DMS 273 treated with DMSO at 0.1 percent for 48 hours (cell line): Measurements from ENCODE around the gene PUM1.

Experiments
- DNase-seq: peaks from one replicate; lab custom pipeline; 2025; lab: John Stamatoyannopoulos, UW

PUM1 gene

DNA sequence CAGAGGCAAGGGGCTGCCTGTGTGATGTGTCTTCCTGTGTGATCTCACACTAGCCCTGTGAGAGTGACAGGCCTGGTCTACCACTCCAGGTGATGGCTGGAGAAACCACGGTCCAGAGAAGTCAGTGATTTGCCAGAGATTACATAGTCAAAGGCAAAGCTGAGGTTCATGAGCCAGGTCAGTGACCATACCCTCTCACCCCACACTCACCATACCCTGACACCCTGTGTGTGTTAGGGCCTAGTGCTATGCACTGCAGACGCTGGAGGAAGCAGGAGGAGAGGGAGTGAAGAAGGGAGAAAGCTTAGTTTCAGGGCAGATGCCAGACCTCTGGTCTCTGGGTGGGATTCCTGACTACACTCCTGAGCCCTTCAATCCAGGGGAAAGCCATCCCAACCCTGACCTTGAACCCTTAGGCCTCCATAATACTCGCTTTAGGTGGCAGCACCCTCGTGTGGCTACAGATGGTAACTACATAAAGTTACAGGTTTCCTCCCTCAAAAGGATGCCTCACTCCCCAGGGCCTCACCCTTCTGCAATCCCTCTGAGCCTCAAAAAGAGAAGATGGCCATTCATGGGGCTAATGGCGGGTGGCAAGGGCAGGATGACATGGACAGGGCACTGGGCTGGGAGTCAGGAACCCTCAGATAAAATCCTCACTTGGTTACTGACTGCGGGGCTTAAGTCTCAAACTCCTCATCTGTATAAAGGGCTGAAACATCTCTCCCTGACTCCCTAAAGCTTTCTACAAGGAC is 136.2 kb downstream of the PUM1 start:
- peak; percentile 18 for DNase-seq

DNA sequence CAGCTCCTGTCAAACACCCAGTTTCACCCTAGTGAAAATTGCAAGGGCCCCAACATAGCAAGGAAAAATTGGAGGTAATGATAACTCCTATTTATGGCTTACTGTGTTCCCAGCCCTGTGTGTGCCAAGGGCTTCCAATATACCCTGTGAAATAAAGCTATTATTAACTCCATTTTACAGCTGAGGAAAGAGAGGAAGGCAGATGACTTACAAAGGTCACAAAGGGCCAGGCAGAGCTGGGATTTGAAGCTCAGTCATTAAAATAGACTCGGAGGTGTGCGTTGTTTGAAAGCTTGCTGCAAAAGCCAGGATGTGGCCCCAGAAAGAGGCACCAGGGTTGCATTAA is 136.8 kb downstream of the PUM1 start:
- DNase-seq = no peak

DNA sequence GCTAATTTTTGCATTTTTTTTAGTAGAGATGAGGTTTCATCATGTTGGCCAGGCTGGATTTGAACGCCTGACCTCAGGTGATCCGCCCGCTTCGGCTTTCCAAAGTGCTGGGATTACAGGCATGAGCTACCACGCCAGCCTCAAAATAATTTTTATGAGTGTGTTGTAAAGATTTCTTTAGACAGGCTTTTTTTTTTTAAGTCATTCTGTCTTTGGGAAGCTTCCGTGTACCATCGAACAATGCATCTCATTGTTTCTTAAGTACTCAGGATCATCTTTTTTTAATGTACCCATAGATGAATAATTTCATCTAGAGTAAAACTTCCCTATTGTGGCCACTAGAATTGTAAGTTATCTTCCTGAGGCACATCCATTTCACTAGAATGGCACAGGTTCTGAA is 137.3 kb downstream of the PUM1 start:
- DNase-seq = no peak

DNA sequence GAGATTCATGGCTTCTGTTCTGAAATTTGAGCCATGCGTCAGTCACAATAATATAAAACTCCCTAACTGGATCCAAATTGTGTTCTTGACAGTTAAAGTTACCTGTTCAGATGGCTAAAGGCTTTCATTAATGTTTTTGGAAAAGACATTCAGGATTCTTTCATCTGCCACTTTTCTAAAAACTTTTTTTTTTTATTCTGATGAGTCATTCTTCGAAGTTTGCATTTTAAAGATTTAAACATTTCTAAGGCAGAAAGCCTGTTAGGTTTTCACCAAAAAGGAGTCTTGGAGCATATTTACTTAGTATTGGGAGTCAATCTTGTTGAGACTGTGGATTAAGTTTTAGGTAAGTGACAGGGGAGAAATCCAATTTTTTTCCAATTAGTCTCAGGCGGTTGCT is 138.1 kb downstream of the PUM1 start:
- DNase-seq = no peak

DNA sequence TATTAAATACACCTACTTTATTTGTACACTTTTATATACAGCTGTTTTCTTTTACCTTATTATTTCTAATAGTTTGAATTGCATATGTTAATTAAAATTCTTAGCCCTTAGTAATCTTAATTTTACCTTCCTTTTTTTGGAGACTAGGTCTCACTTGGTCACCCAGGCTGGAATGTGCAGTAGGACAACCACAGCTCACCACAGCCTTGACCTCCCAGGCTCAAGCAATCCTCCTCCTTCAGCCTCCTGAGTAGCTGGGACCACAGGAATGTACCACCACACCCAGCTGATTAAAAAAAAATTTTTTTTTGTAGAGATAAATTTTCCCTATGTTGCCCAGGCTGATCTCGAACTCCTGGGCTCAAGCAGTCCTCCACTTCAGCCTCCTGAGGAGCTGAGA is 141.9 kb downstream of the PUM1 start:
- DNase-seq = no peak

DNA sequence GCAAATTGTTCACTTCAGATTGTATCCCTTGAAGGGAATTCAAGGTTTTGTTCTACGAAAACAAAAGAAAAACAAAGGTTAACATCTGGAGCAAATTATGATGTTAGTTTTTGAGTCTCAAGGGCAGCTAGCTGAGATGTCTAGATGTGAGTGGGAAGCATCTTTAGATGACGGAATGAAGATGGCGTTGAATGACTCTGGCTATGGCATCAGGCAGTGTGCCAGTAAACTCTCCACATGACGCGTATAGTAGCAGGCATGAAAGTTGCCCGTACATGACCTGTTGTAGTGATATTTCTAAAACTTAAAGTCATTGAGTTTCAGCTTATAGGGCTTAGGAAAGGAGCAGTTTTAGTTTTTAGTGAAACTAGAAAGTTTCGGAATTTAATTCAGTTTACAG is 144.7 kb downstream of the PUM1 start:
- DNase-seq = no peak

DNA sequence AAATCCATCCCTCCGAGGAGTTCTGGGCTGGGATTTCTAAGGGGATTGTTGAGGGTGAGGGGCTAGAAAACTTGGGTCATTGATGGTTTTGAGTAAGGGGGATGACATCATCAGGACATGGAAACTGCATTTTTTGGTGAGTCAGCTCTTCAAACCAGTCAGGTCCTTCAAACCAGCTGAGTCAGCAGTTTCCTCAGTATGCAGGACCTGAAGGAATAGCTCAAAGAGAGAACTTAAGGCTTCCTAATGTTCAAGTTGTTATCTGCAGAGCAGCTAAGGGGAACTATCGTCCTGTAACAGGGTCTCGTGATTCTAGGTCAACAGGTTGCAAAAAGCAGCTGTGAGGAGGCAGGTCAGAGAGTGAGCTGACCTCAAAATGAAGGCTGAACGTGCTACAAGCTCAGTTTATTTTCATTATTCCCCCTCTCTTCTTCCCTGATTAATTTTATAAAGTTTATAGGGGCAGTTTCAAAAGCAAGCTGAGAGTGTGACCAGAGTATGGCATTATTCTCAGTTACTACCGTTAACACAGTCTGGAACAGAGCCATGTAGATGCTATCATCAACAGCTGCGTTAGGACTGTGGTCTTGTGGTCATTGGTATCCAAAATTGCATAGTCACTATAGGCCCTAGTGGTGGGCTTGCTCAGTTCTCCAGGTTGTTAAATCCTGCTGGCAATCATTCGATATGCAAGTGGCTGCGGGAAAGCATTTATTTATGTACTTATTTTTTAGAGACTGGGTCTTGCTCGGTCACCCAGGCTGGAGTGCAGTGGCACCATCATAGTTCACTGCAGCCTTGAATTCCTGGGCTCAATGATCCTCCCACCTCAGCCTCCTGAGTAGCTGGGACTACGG is 146.3 kb downstream of the PUM1 start:
- DNase-seq = peak; percentile 9

DNA sequence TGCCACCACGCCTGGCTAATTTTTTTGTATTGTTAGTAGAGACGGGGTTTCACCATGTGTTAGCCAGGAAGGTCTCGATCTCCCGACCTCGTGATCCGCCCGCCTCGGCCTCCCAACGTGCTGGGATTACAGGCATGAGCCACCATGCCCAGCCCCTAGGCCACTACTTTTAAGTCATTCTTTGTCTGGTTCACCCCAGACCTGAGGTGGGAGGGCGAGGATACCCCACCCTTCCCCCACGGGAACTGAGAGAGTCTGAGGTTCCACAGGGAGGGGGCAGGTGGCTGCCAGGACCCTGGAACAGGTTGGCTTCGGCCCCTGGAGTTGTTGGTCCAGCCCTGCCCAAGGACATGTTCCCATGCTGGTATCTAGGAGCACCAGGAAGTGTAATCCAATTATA is 149.2 kb downstream of the PUM1 start:
- no peak for DNase-seq

DNA sequence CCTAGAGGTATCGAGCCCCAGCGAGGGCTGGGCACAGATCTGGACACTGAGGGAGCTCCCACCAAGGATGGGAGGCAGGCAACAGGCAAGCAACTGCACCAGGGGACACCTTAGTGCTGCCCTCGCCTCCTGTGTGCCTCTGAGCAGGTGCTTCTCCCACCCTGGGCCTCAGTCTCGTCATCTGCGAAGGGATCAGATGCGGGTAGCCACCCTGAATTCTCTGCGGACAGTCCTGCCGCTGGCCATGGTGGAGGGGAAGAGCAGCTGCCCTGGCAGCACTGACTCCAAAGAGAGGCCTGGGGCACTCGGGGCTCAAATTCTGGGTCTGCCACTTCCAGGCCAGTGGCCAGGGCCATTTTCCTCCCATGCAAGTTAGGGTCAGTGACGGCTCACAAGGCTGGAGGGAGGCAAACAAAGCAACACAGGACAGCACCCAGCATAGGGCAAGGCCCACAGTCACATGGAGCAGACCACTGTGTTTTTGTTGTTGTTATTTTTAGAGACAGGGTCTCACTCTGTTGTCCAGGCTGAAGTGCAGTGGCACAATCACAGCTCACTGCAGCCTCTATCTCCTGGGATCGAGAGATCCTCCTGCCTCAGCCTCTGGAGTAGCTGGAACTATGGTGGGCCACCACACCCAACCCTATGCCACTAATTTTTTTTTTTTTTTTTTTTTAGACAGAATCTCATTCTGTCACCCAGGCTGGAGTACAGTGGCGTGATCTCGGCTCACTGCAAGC is 149.9 kb downstream of the PUM1 start:
- DNase-seq = no peak

DNA sequence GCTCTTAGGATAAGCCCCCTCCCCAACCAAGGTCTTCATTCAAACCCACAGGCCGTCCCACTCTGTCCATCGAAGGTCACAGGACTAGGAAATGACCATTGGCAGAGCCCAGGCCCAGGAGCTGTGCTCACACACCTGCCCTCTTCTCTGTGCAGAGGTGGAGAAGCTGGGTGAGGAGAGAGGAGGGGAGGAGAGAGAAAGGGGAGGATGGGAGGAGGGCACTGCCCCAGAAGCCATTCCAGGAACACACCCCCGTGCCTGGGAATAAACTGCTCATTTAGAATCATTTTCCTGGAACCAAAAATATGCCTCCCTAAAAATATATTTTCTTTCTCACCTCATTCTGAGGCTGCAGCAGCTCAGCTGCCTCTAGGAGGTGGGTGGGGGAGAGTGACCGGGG is 150.6 kb downstream of the PUM1 start:
- no peak for DNase-seq

DNA sequence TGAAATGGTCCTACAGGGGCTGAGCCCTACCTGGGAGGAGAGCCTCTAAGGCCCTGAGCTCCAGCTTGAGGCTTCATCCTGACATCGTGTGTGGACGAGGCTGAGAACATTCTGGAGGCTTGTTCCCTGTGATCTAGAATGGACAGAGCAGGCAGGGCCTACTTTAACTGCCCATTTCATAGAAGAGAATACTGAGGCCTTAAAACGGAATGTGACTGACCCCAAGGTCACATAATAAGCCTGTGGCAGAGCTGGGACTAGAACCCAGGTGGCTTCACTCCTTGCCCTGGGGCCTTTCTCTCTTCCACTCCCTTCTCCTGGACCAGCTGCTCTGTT is 151.0 kb downstream of the PUM1 start:
- no peak for DNase-seq

DNA sequence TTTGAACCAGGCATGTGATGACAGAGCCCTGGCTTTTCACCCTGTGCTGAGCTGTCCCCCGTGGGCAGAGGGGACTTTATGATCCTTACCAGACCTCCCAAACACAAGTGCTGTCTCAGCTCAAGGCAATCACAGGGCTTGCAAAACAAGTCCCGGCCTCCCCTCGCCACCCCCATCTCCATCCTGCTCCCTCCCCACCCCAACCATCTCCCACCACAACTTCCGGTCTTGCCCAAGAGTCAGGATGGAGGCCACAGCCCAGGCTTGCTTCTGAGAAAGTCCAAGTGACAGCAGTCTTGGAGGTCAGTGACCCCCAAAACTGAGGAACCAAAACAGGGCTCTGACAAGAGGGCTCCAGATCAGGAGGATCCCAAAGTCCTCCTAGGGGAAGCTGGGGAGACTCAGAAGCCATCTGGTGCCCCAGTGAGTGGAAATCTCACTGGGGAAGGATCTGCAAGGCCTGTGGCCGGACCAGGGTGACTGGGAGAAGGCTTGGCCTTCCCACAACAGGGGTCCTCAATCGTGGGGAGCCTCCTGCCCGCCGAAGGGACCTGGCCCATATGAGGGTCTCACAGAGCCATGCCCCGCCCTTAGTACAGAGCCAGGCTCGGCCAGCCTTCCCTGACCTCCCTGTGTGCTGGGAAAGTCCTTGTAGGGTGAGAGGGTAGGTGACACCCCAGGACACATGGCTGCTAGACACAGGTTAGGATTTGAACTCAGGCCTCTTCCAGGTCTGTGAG is 152.4 kb downstream of the PUM1 start:
- no peak for DNase-seq

DNA sequence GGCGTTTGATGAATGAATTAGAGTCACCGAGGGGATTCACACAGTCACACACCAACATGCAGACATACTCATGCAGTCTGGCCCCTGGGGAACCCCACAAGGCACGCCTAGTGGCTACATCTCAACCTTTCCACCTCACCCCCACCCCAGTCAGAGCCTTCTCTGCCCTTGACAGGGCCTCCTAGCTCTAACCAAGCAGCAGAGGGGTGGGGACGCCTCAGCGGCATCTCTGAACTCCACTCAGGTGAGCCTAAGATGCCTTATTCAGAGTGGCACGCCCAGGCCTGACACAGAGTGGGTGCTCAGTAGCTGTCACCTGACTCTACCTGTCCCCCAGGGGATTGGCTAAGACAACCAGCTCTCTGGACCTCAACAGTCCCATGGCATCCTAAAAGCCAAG is 153.3 kb downstream of the PUM1 start:
- DNase-seq = no peak

DNA sequence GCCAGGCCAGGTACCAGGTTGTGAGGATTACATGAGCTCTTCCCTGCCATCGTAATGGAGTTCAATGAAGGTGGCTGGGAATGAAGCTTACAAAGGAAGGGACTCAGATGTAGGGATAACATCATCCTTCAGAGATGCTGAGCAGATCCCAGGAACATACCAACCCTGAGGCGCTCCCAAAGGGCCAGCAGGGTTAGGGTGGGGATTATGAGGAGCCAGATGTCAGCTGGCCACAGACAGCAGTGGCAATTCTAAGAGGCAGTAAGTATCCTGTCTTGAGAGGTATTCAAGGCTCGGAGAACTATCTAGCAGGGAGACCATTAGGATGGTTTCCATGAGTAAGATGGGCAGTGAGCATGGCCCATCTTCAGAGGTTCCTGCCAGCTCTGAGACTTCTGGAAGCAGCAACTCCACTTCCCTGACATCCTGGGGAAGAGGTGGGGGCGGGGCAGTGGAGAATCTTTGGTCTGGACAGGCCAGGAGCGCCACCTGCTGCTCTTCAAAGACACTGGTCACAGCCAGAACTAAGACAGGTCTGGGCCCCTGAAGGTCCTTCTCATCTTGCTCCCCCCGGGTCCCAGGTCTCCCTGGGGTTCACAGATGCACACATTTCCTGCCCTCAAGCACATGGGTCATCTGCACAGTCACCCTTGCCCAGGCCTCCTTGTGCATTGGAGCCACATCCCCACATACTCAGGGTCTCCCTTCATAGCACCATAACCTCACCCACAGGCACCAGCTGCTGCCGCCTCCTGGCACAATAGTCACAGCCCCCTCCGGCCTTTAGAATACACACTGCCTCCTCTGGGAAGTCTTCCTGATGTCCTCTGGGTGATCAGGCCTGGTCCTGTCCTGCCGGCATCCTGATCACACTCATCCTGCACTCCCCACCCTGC is 154.2 kb downstream of the PUM1 start:
- peak; percentile 39 for DNase-seq

DNA sequence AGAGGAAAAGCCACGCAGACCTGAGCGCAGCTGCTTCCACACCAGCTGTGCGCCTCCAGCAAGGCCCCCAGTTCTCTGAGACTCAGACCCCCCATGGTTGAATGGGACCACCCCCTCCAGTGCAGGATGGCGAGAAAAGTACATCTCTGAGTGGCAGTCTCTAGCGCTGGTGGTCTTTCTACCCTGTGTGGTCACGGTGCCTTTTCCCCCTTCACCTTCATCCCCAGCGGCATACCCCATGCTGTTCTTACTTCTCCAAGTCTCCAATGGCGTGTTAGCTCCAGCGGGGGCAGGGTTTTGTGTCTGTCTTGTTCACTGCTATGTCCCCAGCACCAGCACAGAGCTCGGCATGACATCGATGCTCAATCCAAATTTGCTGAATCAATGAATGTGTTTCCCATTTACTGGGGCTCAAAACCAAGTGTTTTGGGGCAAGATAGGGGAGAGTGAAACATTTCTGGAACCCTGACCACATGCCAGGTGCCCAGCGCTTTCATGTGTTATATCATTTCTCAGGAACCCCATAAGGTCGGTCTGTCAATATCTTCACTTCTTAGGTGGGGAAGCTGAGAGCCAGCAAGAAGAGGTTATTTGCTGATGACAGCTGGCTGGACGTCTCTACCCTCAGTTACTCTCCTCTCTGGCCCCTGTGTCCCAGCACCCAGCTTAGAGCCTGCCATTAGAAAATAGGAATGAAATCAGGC is 156.0 kb downstream of the PUM1 start:
- no peak for DNase-seq

DNA sequence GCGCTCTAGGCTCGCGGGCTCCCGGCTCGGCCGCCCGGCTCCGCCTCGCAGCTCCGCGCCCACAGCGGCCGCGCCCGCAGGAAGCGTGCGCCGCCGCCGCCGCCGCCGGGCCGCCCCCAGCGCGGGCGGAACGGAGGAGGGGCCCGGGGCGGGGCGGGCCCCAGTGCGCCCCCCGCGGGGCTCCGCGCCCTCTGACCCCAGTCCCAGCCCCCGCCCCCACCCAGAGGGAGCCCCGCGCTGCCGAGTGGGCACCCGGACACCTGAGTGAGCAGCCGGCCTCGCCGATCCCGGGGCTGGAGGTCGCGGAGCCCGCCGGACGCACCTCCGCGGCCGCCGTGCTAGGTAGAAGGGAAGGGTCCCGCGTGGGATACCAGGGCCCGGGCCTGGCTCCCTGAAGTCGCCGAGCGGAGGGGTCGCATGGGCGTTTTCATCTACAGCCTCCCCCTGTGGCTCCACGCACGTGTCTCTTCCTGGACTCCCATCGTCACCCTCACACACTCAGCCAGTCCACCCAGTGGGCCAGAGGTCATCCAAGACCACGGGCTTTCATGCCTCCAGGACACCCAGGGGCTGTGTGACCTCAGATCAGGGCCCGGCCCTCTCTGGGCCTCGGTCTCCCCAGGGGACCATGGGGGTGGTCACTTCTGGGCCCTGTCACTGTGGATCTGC is 156.7 kb downstream of the PUM1 start, which contains the start of gene SDC3:
SDC3 (minus strand) TSS at position 63 of the 669 bp plus-strand sequence. CDS start 172 bp downstream, outside the sequence.
- DNase-seq = no peak

DNA sequence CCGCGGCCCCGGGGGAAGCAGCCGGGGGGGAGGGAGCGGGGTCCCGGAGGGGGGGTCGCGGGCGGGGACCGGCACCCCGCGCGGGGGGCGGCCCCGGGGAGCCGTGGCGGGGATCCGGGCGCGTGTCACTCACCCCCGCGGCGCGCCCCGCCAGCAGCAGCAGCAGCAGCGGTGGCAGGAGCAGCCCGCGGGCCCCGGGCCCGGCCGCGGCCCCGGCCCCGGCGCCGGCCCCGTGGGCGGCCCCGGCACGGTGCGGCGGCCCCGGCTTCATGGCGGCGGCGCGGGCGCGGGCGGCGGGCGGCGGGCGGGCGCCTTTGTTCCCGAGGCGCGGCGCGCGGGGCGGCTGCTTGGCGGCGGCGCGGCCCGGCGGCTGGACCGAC is 157.2 kb downstream of the PUM1 start:
- no peak for DNase-seq

DNA sequence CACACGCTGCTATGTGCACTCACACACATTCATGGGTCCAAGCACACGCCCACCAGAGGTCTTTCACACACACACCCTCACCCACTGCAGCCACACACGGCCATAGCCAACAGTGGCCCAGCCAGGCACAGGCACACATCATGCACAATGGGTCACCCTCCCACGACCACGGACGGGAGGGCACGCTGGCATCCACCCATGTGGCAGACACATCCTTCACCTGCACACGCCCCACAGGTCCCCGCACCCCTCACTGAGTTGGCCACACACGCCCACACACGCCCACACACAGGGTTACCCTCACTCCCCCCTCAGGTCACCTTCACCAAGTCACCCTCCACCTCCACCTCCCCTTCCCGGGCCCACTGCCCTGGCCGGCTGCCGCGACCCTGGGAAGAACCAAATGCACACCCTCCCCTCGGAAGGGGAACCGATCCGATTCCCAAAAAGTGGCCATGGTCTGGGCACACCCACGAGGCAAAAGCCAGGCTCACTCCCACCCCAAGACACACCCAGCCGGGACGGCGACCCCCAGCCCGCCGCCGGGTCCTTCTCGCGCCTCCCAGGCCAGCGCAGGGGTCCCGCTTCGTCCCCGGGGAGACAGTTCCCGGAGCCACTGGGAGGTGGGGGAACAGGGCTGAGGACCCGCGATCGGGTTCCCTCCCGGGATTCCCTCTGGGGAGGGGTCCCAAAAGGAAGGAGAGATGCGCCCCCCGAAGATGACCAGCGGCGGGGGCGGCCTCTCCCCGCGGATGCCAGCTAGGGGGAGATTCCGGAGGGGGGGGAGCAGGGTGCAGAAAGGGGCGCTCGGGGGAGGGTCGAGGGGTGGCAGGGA is 157.8 kb downstream of the PUM1 start:
- DNase-seq = no peak
